Lower lobe of right lung (tissue), 2 donors: ENCODE results near the gene RIMS4. TPM values are rescaled to one million over a fixed set of nuclear protein-coding genes. Genes with fewer than 3 reads are reported as not detected.

Source experiments
- ATAC-seq, 2 donors: fragments of 200-7000 bp; cut with Tn5 transposase; one replicate each; pipeline ENCODE4 v1.9.1; 2020 to 2022; ENCODE audit warnings: mild to moderate bottlenecking in 2 of 2, moderate library complexity in 2 of 2
- DNase-seq: peaks from one replicate; pipeline ENCODE4 v3.0.0-alpha.2; 2020
- H3K27ac ChIP-seq: fragments of 200-600 bp; one replicate; pipeline ENCODE4 v1.8.0; 2022
- H3K27me3 ChIP-seq: fragments of 200-600 bp; one replicate; pipeline ENCODE4 v1.8.0; 2022; ENCODE audit warnings: low read depth
- H3K36me3 ChIP-seq: fragments of 200-600 bp; one replicate; pipeline ENCODE4 v1.8.0; 2022; ENCODE audit warnings: mild to moderate bottlenecking
- H3K4me1 ChIP-seq: fragments of 200-600 bp; one replicate; pipeline ENCODE4 v1.8.0; 2022
- H3K4me3 ChIP-seq: fragments of 200-600 bp; one replicate; pipeline ENCODE4 v1.8.0; 2022; ENCODE audit warnings: mild to moderate bottlenecking
- H3K9me3 ChIP-seq: fragments of 200-600 bp; one replicate; pipeline ENCODE4 v1.8.0; 2022
- CTCF ChIP-seq: fragments of 200-600 bp; IDR thresholded peaks from one replicate; pipeline ENCODE4 v1.8.0; 2022; ENCODE audit warnings: antibody characterized with exemption, mild to moderate bottlenecking
- intact Hi-C: fragments of 100-400 bp; cut with DNase I; formaldehyde crosslinking; loops from one replicate; pipeline ENCODE4 v1.11.0; 2022
- total RNA-seq: library from RNA; stranded (reverse); fragmentation: NEBNext Ultra II Directional; extraction: Animal tissue kit (Norgen Biotek cat#: 25700); gene quantifications from one replicate; pipeline ENCODE4 v1.2.1, GENCODE V29; 2021
- donor health status: DM: no; HTN: yes; CAD: no; lungs with severe emphysema.

Gene RIMS4
- total RNA-seq, 1 donor from 2014 or later, result 3.5 TPM

DNA sequence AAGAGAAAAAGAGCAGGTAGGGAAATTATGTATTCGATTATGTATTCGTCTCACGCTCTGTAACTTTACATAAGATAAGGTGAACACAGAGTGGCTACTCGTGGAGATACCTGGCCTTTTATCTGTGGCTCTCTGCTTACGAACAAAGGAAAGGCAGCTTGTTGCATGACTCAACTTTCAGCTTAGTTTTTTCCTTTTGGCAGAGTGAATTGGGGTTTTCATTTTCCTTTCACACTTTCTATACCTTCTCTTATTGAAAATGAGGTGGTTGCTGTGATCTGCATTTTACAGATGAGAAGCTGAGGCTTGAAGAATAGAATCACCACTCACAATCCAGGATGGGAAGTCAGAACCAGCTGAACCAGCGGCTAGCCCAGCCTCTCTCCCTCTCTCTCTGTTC, 78.0 kb downstream of the RIMS4 start:
- TF ChIP-seq CTCF, result no peak
- no peak for ATAC-seq
- no peaks in the 10 kb centered on the region for H3K36me3 ChIP-seq
- no peak overlapping the region for H3K4me3 ChIP-seq
- DNase-seq, result no peak
- H3K4me1 ChIP-seq, result peaks cover 7% of the 10 kb centered on the region
- no peaks in the 10 kb centered on the region for H3K27me3 ChIP-seq
- intact Hi-C loops, result loop anchor here (5.0 kb wide), 1 partner anchor 45 kb away; no protein-coding TSS in a partner anchor
- no peak overlapping the region for H3K27ac ChIP-seq
- H3K9me3 ChIP-seq, result no peaks in the 10 kb centered on the region

DNA sequence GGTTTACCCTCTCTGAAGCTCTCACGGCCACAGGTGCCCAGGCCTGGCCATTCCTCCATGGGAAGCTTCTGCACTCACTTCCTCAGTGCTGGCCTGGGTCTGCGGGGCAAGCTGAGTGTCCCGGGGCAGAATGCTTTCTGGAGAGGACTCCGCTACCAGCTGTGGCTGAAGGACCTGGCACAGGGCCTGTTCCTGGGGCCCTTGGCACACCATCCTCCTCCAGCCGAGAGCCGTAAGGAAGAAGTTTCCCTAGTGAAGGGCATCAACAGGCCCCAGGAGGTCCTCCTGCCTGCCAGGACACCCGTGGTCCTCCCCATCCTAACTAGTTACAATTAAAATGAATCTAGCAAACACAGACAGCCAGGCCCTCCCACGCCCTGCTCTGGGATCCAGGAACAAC, 78.7 kb downstream of the RIMS4 start:
- ATAC-seq, result peak in 1 of 2 donors; percentile 11
- Histone ChIP-seq H3K27ac (no peak overlapping the region), H3K36me3 (peaks cover 4% of the 10 kb centered on the region), H3K9me3 (no peaks in the 10 kb centered on the region), H3K27me3 (no peaks in the 10 kb centered on the region), H3K4me3 (no peak overlapping the region), H3K4me1 (peaks cover 7% of the 10 kb centered on the region)
- TF ChIP-seq CTCF, result no peak
- DNase-seq, result peak; percentile 59
- intact Hi-C loops, result loop anchor here (5.0 kb wide), 1 partner anchor 44 kb away; no protein-coding TSS in a partner anchor

DNA sequence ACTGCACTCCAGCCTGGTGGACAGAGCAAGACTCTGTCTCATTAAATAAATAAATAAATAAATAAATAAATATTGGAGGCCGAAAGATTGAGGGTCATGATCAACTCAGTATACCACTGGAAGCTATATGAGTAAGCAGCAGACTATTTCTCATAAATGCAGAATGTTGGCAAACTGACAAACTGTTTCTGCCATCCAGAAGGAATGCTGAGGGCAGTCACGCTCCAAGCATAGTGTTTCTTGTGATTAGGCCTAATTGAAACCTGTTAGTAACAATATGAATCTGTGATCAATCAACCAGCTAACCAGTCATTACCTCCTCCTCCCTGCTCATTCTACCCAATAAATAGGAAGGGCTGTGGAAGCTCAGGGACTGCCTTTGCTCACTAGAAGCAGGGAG, 79.9 kb downstream of the RIMS4 start:
- DNase-seq (peak; percentile 9), ATAC-seq (no peak)
- H3K36me3 ChIP-seq, result peaks cover 4% of the 10 kb centered on the region

DNA sequence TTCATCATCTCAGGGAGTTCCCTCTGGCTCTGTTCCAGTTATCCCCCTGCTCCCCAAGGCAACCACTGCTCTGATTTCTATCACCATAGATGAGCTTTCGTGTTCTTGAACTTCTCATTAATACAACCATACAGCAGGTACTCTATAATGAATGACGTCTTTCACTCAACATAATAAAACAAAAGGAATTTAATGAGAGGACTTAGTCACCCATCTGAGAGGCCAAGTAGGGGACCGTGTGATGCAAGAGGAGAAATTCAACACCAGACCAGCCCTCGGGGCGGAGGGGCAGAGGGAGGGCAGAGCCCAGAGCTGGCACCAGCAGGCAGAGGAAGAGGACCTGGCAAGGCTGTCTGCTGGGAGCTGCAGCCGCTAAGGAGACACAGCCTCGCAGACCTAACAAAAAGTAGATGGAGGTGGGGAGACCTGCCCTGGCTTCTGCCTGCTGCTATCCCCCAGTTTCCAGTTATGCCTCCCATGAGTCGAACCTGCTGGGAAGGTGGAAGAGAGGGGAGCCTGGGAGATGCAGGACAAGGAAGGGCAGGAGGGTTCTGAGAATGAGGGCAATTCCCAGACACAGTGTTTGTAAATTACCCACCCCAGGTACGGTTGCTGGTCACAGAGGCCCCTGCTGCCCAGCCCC, 81.4 kb downstream of the RIMS4 start:
- TF ChIP-seq CTCF, result no peak
- Histone ChIP-seq H3K27ac (no peak overlapping the region), H3K36me3 (peaks cover 4% of the 10 kb centered on the region), H3K27me3 (no peaks in the 10 kb centered on the region), H3K4me1 (peaks cover 7% of the 10 kb centered on the region), H3K4me3 (no peak overlapping the region), H3K9me3 (no peaks in the 10 kb centered on the region)
- peak; percentile 80 for DNase-seq
- ATAC-seq, result peak; percentile 91 to 96
- intact Hi-C loops, result no loop called here

More for the DNA sequence above, 79.9 kb downstream of the RIMS4 start:
- H3K4me1 ChIP-seq, result peaks cover 7% of the 10 kb centered on the region
- no peak overlapping the region for H3K4me3 ChIP-seq
- H3K9me3 ChIP-seq, result no peaks in the 10 kb centered on the region
- H3K27ac ChIP-seq, result no peak overlapping the region
- TF ChIP-seq CTCF, result no peak
- intact Hi-C loops, result loop anchor here (5.0 kb wide), 1 partner anchor 43 kb away; no protein-coding TSS in a partner anchor
- H3K27me3 ChIP-seq, result no peaks in the 10 kb centered on the region

- no peak for ATAC-seq
- Histone ChIP-seq H3K36me3 (peaks cover 4% of the 10 kb centered on the region), H3K27me3 (no peaks in the 10 kb centered on the region), H3K9me3 (no peaks in the 10 kb centered on the region), H3K27ac (no peak overlapping the region), H3K4me3 (no peak overlapping the region), H3K4me1 (peaks cover 7% of the 10 kb centered on the region)
- no peak for TF ChIP-seq CTCF
- DNase-seq, result no peak
- intact Hi-C loops, result no loop called here
Measured at GRCh38 chr20:44727651-44728050, 82.7 kb downstream of the RIMS4 start.
